PC-9 (cell line): ENCODE measurements around the gene GALNT10. TPM values are rescaled to one million over a fixed set of nuclear protein-coding genes. Genes with fewer than 3 reads are reported as not detected.
A peak's percentile ranks its signal among the peaks of the same experiment; 100 is the strongest.

Source experiments
- BruUV-seq: library from RNA; stranded (reverse); fragments of 400-500 nt; replicated peaks from 2 replicates; lab custom pipeline; 2021; lab: Mats Ljungman, UMichigan
- CTCF ChIA-PET: fragments of 300-600 bp; sonication (Branson Sonifier 250); formaldehyde crosslinking; loops from one replicate; lab custom pipeline; 2022; ENCODE audit warnings: antibody characterized with exemption; lab: Charles Lee
- POLR2A ChIA-PET: fragments of 300-600 bp; sonication (Branson Sonifier 250); formaldehyde crosslinking; loops from one replicate; lab custom pipeline; 2022; ENCODE audit warnings: antibody characterized with exemption; ENCODE audit not compliant: unreplicated experiment; lab: Charles Lee
- DNase-seq, 2 experiments: peaks; one replicate each; pipeline versions ENCODE4 v3.0.0 to v3.0.0-alpha.2; 2015 to 2022; ENCODE audit warnings: mixed read lengths in 1 of 2
- H2AFZ ChIP-seq: fragments of 200-600 bp; sonication (generic); 2 replicates; pipeline ENCODE4 v1.8.1; 2017; ENCODE audit warnings: antibody characterized with exemption
- H3F3A ChIP-seq: fragments of 200-600 bp; sonication (generic); 2 replicates; pipeline ENCODE4 v1.8.1; 2017; ENCODE audit warnings: antibody characterized with exemption, mild to moderate bottlenecking, low read depth; ENCODE audit not compliant: insufficient read depth
- H3K27ac ChIP-seq: fragments of 200-600 bp; sonication (generic); 2 replicates; pipeline ENCODE4 v1.6.1; 2016; ENCODE audit warnings: mixed run types
- H3K27me3 ChIP-seq: fragments of 200-600 bp; sonication (generic); 2 replicates; pipeline ENCODE4 v1.6.1; 2016; ENCODE audit warnings: low read depth, mixed run types; ENCODE audit not compliant: insufficient read depth
- H3K36me3 ChIP-seq: fragments of 200-600 bp; sonication (generic); 2 replicates; pipeline ENCODE4 v1.6.1; 2016; ENCODE audit warnings: low read depth, mixed run types
- H3K4me1 ChIP-seq: fragments of 200-600 bp; sonication (generic); replicated peaks from 2 replicates; pipeline ENCODE4 v1.6.1; 2016; ENCODE audit warnings: mixed run types; ENCODE audit not compliant: insufficient read depth
- H3K4me2 ChIP-seq: fragments of 200-600 bp; sonication (generic); 2 replicates; pipeline ENCODE4 v1.6.1; 2017; ENCODE audit warnings: mixed run types
- H3K4me3 ChIP-seq: fragments of 200-600 bp; sonication (generic); 2 replicates; pipeline ENCODE4 v1.6.1; 2016; ENCODE audit warnings: mixed run types
- H3K79me2 ChIP-seq: fragments of 200-600 bp; sonication (generic); 2 replicates; pipeline ENCODE4 v1.6.1; 2017; ENCODE audit warnings: low read depth, mixed run types
- H3K9me2 ChIP-seq: fragments of 200-600 bp; sonication (generic); 2 replicates; pipeline ENCODE4 v1.8.1; 2017; ENCODE audit warnings: mild to moderate bottlenecking; ENCODE audit not compliant: insufficient read depth
- H3K9me3 ChIP-seq: fragments of 200-600 bp; sonication (generic); 2 replicates; pipeline ENCODE4 v1.8.1; 2016; ENCODE audit warnings: low read depth; ENCODE audit not compliant: insufficient read depth
- H4K20me1 ChIP-seq: fragments of 200-600 bp; sonication (generic); 2 replicates; pipeline ENCODE4 v1.8.1; 2017; ENCODE audit not compliant: insufficient read depth
- CTCF ChIP-seq: fragments of 200-600 bp; sonication (generic); conservative IDR thresholded peaks from 2 replicates; pipeline ENCODE4 v1.6.1; 2017; ENCODE audit warnings: mixed run types, antibody characterized with exemption, mild to moderate bottlenecking, moderate library complexity
- EZH2 ChIP-seq: fragments of 200-600 bp; sonication (generic); IDR thresholded peaks from 2 replicates; pipeline ENCODE4 v1.8.0; 2017; ENCODE audit warnings: antibody characterized with exemption, low read depth
- intact Hi-C: fragments of 100-400 bp; cut with micrococcal nuclease; formaldehyde crosslinking; loops from one replicate; pipeline ENCODE4 v1.10.0; 2022; ENCODE audit not compliant: unreplicated experiment
- total RNA-seq: library from RNA; stranded (reverse); gene quantifications from 2 replicates; pipeline ENCODE4 v1.2.3, GENCODE V29; 2021

GALNT10 gene
- total RNA-seq, 1 experiment from 2014 or later: 101 TPM

GRCh38 chr5:154157483-154158378, 32.8 kb upstream of the GALNT10 start:
- BruUV-seq: no TSS peak
- intact Hi-C loops: no loop called here
- ChIA-PET CTCF (interaction anchor here (1.0 kb wide), 1 partner anchor 86 kb away, joined by 3 read pairs; no protein-coding TSS in a partner anchor), POLR2A (no interaction called here)
- no peak for DNase-seq
- TF ChIP-seq CTCF (peak; percentile 56), EZH2 (no peak)
- no peaks in the 10 kb centered on the region; the same call in 1 of the 2 replicates for H3K27me3 ChIP-seq
- no peaks in the 10 kb centered on the region for H3K79me2 ChIP-seq
- H3K9me3 ChIP-seq: no peaks in the 10 kb centered on the region
- H3K4me2 ChIP-seq: no peak overlapping the region
- no peaks in the 10 kb centered on the region for H3K9me2 ChIP-seq
- H3K4me3 ChIP-seq: no peak overlapping the region
- no peak overlapping the region for H3K27ac ChIP-seq
- no peaks in the 10 kb centered on the region for H3F3A ChIP-seq
- no peaks in the 10 kb centered on the region for H4K20me1 ChIP-seq
- no peak overlapping the region for H2AFZ ChIP-seq
- no peaks in the 10 kb centered on the region for H3K36me3 ChIP-seq
- no peaks in the 10 kb centered on the region for H3K4me1 ChIP-seq

- no peaks in the 10 kb centered on the region for H3K9me3 ChIP-seq
- no peaks in the 10 kb centered on the region; the same call in 1 of the 2 replicates for H3K27me3 ChIP-seq
These were observed 32.2 kb upstream of the GALNT10 start for GRCh38 chr5:154158379-154158737.

GRCh38 chr5:154159343-154159742, 31.2 kb upstream of the GALNT10 start:
- Histone ChIP-seq H4K20me1 (no peaks in the 10 kb centered on the region), H3F3A (no peaks in the 10 kb centered on the region), H2AFZ (no peak overlapping the region), H3K4me3 (no peak overlapping the region), H3K79me2 (no peaks in the 10 kb centered on the region), H3K27ac (no peak overlapping the region), H3K9me2 (no peaks in the 10 kb centered on the region), H3K27me3 (no peaks in the 10 kb centered on the region; the same call in 1 of the 2 replicates), H3K4me2 (no peak overlapping the region), H3K4me1 (no peaks in the 10 kb centered on the region; the same call in 1 of the 2 replicates), H3K36me3 (no peaks in the 10 kb centered on the region), H3K9me3 (no peaks in the 10 kb centered on the region)
- POLR2A ChIA-PET: no interaction called here
- no peak for TF ChIP-seq CTCF
- no peak for TF ChIP-seq EZH2
- BruUV-seq: no TSS peak
- intact Hi-C loops: no loop called here
- CTCF ChIA-PET: no interaction called here
- no peak for DNase-seq

More at GRCh38 chr5:154158379-154158737, 32.2 kb upstream of the GALNT10 start:
- no peak for DNase-seq
- TF ChIP-seq EZH2 (no peak), CTCF (no peak)
- H3K36me3 ChIP-seq: no peaks in the 10 kb centered on the region
- H3K27ac ChIP-seq: no peak overlapping the region
- intact Hi-C loops: no loop called here
- ChIA-PET CTCF (no interaction called here), POLR2A (no interaction called here)
- H3K4me2 ChIP-seq: no peak overlapping the region
- H3F3A ChIP-seq: no peaks in the 10 kb centered on the region
- H3K4me3 ChIP-seq: no peak overlapping the region
- no peaks in the 10 kb centered on the region for H4K20me1 ChIP-seq
- H3K9me2 ChIP-seq: no peaks in the 10 kb centered on the region
- no TSS peak for BruUV-seq
- H3K79me2 ChIP-seq: no peaks in the 10 kb centered on the region
- no peak overlapping the region for H2AFZ ChIP-seq
- H3K4me1 ChIP-seq: no peaks in the 10 kb centered on the region
